ENCODE data around the gene CTBP1.

The CTBP1 gene

GRCh38 chr4:1220566-1220965, 28.4 kb downstream of the CTBP1 start:
- H4K20me1 ChIP-seq (ENCODE audit: insufficient read depth, low read length, poor library complexity, severe bottlenecking), result peaks cover 18% of the 10 kb centered on the region
- no peak overlapping the region for H2AFZ ChIP-seq (ENCODE audit: low read length)
- peaks cover 45% of the 10 kb centered on the region; the same call in 1 of the 2 replicates for H3K36me3 ChIP-seq (ENCODE audit: insufficient read depth, low read length)
- H3K4me1 ChIP-seq (ENCODE audit: insufficient read depth, low read length, poor library complexity, severe bottlenecking), result peaks cover 9% of the 10 kb centered on the region
- no peaks in the 10 kb centered on the region for H3K27me3 ChIP-seq (ENCODE audit: insufficient read depth, low read length, poor library complexity, severe bottlenecking)
- H3K9ac ChIP-seq (ENCODE audit: low read depth, low read length, poor library complexity, severe bottlenecking), result no peak overlapping the region
- H3F3A ChIP-seq (ENCODE audit: low read depth), result no peaks in the 10 kb centered on the region
- H3K79me2 ChIP-seq (ENCODE audit: insufficient read depth, low read length), result peaks cover 13% of the 10 kb centered on the region; the same call in 1 of the 2 replicates
- no peaks in the 10 kb centered on the region for H3K9me2 ChIP-seq (replicated peaks; ENCODE audit: low read depth, low read length)
- H3K4me3 ChIP-seq (ENCODE audit: low read length, poor library complexity, severe bottlenecking), result no peak overlapping the region
- no peak overlapping the region for H3K4me2 ChIP-seq (ENCODE audit: low read depth, low read length, poor library complexity, severe bottlenecking)
- H3K9me3 ChIP-seq (ENCODE audit: insufficient read depth, low read depth, low read length), result no peaks in the 10 kb centered on the region
- TF ChIP-seq EZH2phosphoT487 (IDR thresholded peaks at IDR 0.05; ENCODE audit: borderline replicate concordance), result no peak
- TF ChIP-seq, protein P1, sequence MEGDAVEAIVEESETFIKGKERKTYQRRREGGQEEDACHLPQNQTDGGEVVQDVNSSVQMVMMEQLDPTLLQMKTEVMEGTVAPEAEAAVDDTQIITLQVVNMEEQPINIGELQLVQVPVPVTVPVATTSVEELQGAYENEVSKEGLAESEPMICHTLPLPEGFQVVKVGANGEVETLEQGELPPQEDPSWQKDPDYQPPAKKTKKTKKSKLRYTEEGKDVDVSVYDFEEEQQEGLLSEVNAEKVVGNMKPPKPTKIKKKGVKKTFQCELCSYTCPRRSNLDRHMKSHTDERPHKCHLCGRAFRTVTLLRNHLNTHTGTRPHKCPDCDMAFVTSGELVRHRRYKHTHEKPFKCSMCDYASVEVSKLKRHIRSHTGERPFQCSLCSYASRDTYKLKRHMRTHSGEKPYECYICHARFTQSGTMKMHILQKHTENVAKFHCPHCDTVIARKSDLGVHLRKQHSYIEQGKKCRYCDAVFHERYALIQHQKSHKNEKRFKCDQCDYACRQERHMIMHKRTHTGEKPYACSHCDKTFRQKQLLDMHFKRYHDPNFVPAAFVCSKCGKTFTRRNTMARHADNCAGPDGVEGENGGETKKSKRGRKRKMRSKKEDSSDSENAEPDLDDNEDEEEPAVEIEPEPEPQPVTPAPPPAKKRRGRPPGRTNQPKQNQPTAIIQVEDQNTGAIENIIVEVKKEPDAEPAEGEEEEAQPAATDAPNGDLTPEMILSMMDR (conservative IDR thresholded peaks at IDR 0.05; ENCODE audit: low read length), result no peak

DNA sequence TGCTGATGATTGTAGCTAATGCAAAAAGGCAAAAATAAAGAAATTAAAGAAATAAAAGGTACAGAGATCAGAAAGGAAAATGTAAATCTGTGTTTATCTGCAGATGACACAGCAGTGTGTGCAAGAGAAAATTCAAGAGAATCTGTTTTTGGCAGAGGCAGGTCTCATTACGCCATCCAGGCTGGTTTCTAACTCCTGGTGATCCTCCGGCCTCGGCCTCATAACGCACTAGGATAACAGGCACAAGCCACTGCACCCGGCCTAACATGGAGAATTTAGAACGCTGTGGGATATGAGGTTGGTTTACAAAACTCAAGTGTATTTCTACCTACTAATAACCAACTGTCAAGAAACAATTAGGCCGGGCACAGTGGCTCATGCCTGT, 29.4 kb downstream of the CTBP1 start:
- Histone ChIP-seq H4K20me1 (ENCODE audit: insufficient read depth, low read length, poor library complexity, severe bottlenecking) (peaks cover 18% of the 10 kb centered on the region), H3K79me2 (ENCODE audit: insufficient read depth, low read length) (peaks cover 13% of the 10 kb centered on the region; the same call in 1 of the 2 replicates), H3K9me2 (replicated peaks; ENCODE audit: low read depth, low read length) (no peaks in the 10 kb centered on the region), H2AFZ (ENCODE audit: low read length) (no peak overlapping the region), H3F3A (ENCODE audit: low read depth) (no peaks in the 10 kb centered on the region), H3K4me1 (ENCODE audit: insufficient read depth, low read length, poor library complexity, severe bottlenecking) (peaks cover 9% of the 10 kb centered on the region), H3K4me2 (ENCODE audit: low read depth, low read length, poor library complexity, severe bottlenecking) (peak overlapping the region; percentile 53), H3K9ac (ENCODE audit: low read depth, low read length, poor library complexity, severe bottlenecking) (no peak overlapping the region), H3K4me3 (ENCODE audit: low read length, poor library complexity, severe bottlenecking) (no peak overlapping the region), H3K9me3 (ENCODE audit: insufficient read depth, low read depth, low read length) (no peaks in the 10 kb centered on the region), H3K27me3 (ENCODE audit: insufficient read depth, low read length, poor library complexity, severe bottlenecking) (no peaks in the 10 kb centered on the region), H3K36me3 (ENCODE audit: insufficient read depth, low read length) (peaks cover 45% of the 10 kb centered on the region; the same call in 1 of the 2 replicates)
- no peak for TF ChIP-seq EZH2phosphoT487 (IDR thresholded peaks at IDR 0.05; ENCODE audit: borderline replicate concordance)

GRCh38 chr4:1218634-1219565, 30.0 kb downstream of the CTBP1 start:
- H3K9me2 ChIP-seq (replicated peaks; ENCODE audit: low read depth, low read length), result no peaks in the 10 kb centered on the region
- H3K4me2 ChIP-seq (ENCODE audit: low read depth, low read length, poor library complexity, severe bottlenecking), result peak overlapping the region; percentile 53
- H2AFZ ChIP-seq (ENCODE audit: low read length), result no peak overlapping the region
- no peaks in the 10 kb centered on the region for H3F3A ChIP-seq (ENCODE audit: low read depth)
- H3K36me3 ChIP-seq (ENCODE audit: insufficient read depth, low read length), result peaks cover 45% of the 10 kb centered on the region; the same call in 1 of the 2 replicates
- H3K4me1 ChIP-seq (ENCODE audit: insufficient read depth, low read length, poor library complexity, severe bottlenecking), result peaks cover 9% of the 10 kb centered on the region
- TF ChIP-seq EZH2phosphoT487 (IDR thresholded peaks at IDR 0.05; ENCODE audit: borderline replicate concordance), result no peak
- TF ChIP-seq, protein P1 (conservative IDR thresholded peaks at IDR 0.05; ENCODE audit: low read length), result no peak
- H3K79me2 ChIP-seq (ENCODE audit: insufficient read depth, low read length), result peaks cover 13% of the 10 kb centered on the region; the same call in 1 of the 2 replicates
- H3K27me3 ChIP-seq (ENCODE audit: insufficient read depth, low read length, poor library complexity, severe bottlenecking), result no peaks in the 10 kb centered on the region
- peaks cover 18% of the 10 kb centered on the region for H4K20me1 ChIP-seq (ENCODE audit: insufficient read depth, low read length, poor library complexity, severe bottlenecking)
- no peaks in the 10 kb centered on the region for H3K9me3 ChIP-seq (ENCODE audit: insufficient read depth, low read depth, low read length)
- H3K4me3 ChIP-seq (ENCODE audit: low read length, poor library complexity, severe bottlenecking), result no peak overlapping the region
- H3K9ac ChIP-seq (ENCODE audit: low read depth, low read length, poor library complexity, severe bottlenecking), result no peak overlapping the region
